ENCODE data around the gene VIT. TPM values are rescaled to one million over a fixed set of nuclear protein-coding genes. Genes with fewer than 3 reads are reported as not detected.

The VIT gene
- polyA plus RNA-seq, 3 donors = not detected

DNA sequence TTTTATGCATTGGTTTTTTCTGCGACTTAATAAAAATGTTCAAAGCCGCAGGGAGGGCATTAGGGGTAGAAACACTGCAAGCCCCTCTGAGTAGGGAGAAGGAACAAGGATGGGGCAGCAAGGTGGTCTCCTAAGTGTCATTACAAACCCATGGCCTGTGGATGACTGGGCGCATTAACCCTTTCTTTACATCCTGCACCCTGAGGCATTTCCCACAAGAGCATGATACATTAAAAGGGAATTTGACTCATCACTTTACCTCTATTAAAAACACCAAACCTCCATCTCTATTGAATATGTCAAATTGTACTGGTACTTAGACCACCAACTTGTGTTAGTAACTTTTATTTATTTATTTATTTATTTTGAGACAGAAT, 112.5 kb downstream of the VIT start:
- Histone ChIP-seq H4K20me1 (ENCODE audit: insufficient read depth, low read length) (no peaks in the 10 kb centered on the region), H3K9me3 (replicated peaks in 1 of 2; ENCODE audit: control insufficient read depth in 1 of 2, insufficient read depth in 1 of 2, low read length in 2 of 2) (peaks cover 0 to 7% of the 10 kb centered on the region in 2 donors), H3K4me2 (replicated peaks; ENCODE audit: extremely low read depth, low read length, poor library complexity, severe bottlenecking) (no peak overlapping the region), H3K4me1 (ENCODE audit: control insufficient read depth in 1 of 2, insufficient read depth in 2 of 2, low read length in 2 of 2) (no peaks in the 10 kb centered on the region), H2AFZ (ENCODE audit: insufficient read depth, low read depth, low read length, poor library complexity, severe bottlenecking) (no peak overlapping the region), H3K79me2 (ENCODE audit: insufficient read depth, low read length) (no peaks in the 10 kb centered on the region), H3K4me3 (replicated peaks in 1 of 3; ENCODE audit: low read depth in 2 of 3, low read length in 3 of 3) (no peak overlapping the region), H3K36me3 (replicated peaks in 1 of 2; ENCODE audit: control insufficient read depth in 1 of 2, insufficient read depth in 2 of 2, low read length in 2 of 2) (no peaks in the 10 kb centered on the region), H3K9ac (ENCODE audit: insufficient read depth, low read length, poor library complexity, severe bottlenecking) (no peak overlapping the region), H3K27ac (ENCODE audit: low read depth in 1 of 2, low read length in 2 of 2) (no peak overlapping the region), H3K27me3 (ENCODE audit: control insufficient read depth in 2 of 2, insufficient read depth in 2 of 2, low read length in 2 of 2) (no peaks in the 10 kb centered on the region)
- no peaks in the 10 kb centered on the region for H3K36me3 Mint-ChIP-seq
- H3K27me3 Mint-ChIP-seq (ENCODE audit: low read depth in 3 of 3) = peaks cover 0 to 3% (median 0%) of the 10 kb centered on the region in 3 donors
- H3K27ac Mint-ChIP-seq = no peak overlapping the region
- H3K4me3 Mint-ChIP-seq = no peak overlapping the region
- TF ChIP-seq CTCF (IDR thresholded peaks at IDR 0.05) = no peak
- intact Hi-C loops (cut with micrococcal nuclease) = no loop called here
- DNase-seq = no peak
- 94% methylated on average over 2 of the region's 3 CpGs for WGBS (ENCODE audit: insufficient coverage)
- peaks cover 0 to 6% (median 0%) of the 10 kb centered on the region in 7 donors for H3K9me3 Mint-ChIP-seq
- no peaks in the 10 kb centered on the region for H3K4me1 Mint-ChIP-seq

GRCh38 chr2:36811071-36811470, 114.6 kb downstream of the VIT start:
- Histone ChIP-seq H3K79me2 (ENCODE audit: insufficient read depth, low read length) (no peaks in the 10 kb centered on the region), H3K9me3 (replicated peaks in 1 of 2; ENCODE audit: control insufficient read depth in 1 of 2, insufficient read depth in 1 of 2, low read length in 2 of 2) (peaks cover 0 to 7% of the 10 kb centered on the region in 2 donors), H3K4me3 (replicated peaks in 1 of 3; ENCODE audit: low read depth in 2 of 3, low read length in 3 of 3) (no peak overlapping the region), H2AFZ (ENCODE audit: insufficient read depth, low read depth, low read length, poor library complexity, severe bottlenecking) (no peak overlapping the region), H3K4me2 (replicated peaks; ENCODE audit: extremely low read depth, low read length, poor library complexity, severe bottlenecking) (no peak overlapping the region), H3K27ac (ENCODE audit: low read depth in 1 of 2, low read length in 2 of 2) (no peak overlapping the region), H3K36me3 (replicated peaks in 1 of 2; ENCODE audit: control insufficient read depth in 1 of 2, insufficient read depth in 2 of 2, low read length in 2 of 2) (no peaks in the 10 kb centered on the region), H3K9ac (ENCODE audit: insufficient read depth, low read length, poor library complexity, severe bottlenecking) (no peak overlapping the region), H3K4me1 (ENCODE audit: control insufficient read depth in 1 of 2, insufficient read depth in 2 of 2, low read length in 2 of 2) (no peaks in the 10 kb centered on the region), H4K20me1 (ENCODE audit: insufficient read depth, low read length) (no peaks in the 10 kb centered on the region), H3K27me3 (ENCODE audit: control insufficient read depth in 2 of 2, insufficient read depth in 2 of 2, low read length in 2 of 2) (no peaks in the 10 kb centered on the region)
- Mint-ChIP-seq H3K27ac (no peak overlapping the region), H3K4me1 (no peaks in the 10 kb centered on the region), H3K36me3 (no peaks in the 10 kb centered on the region), H3K27me3 (ENCODE audit: low read depth in 3 of 3) (peaks cover 0 to 1% (median 0%) of the 10 kb centered on the region in 3 donors), H3K4me3 (no peak overlapping the region), H3K9me3 (peaks cover 0 to 4% (median 0%) of the 10 kb centered on the region in 7 donors)
- no peak for TF ChIP-seq CTCF (IDR thresholded peaks at IDR 0.05)
- DNase-seq = no peak
- 97% methylated on average over 4 of the region's 5 CpGs for WGBS (ENCODE audit: insufficient coverage)
- intact Hi-C loops (cut with micrococcal nuclease) = no loop called here
